Measurements from ENCODE around the gene CCDC171. TPM values are rescaled to one million over a fixed set of nuclear protein-coding genes. Genes with fewer than 3 reads are reported as not detected.
"Not testable (repeated sequence)": the region's sequence is repeated elsewhere in the genome, so short reads cannot be mapped to it uniquely, and the experiment has no call there.

Gene CCDC171
- total and polyA plus RNA-seq, 12 donors, result 0.29 to 2.4 (median 1.6) TPM

- DNase-seq (no peak), ATAC-seq (no peak)
- peaks cover 0 to 38% (median 3%) of the 10 kb centered on the region in 11 donors for H3K9me3 ChIP-seq
- no peaks in the 10 kb centered on the region for H3K4me1 ChIP-seq
- TF ChIP-seq CTCF (IDR thresholded peaks at IDR 0.05), result no peak
- H3K4me3 ChIP-seq, result no peak overlapping the region
- no peak overlapping the region for H3K27ac ChIP-seq
- H3K36me3 ChIP-seq, result no peaks in the 10 kb centered on the region
- intact Hi-C loops (cut with DNase I), result no loop called here
- no peaks in the 10 kb centered on the region for H3K27me3 ChIP-seq
These were observed 117.4 kb downstream of the CCDC171 start for GRCh38 chr9:15670246-15670645.

GRCh38 chr9:15670894-15671293, 118.1 kb downstream of the CCDC171 start:
- intact Hi-C loops (cut with DNase I), result no loop called here
- no peak overlapping the region for H3K27ac ChIP-seq
- WGBS, 2 donors, result 95 to 98% methylated on average over 7 of the region's 7 CpGs
- H3K4me3 ChIP-seq, result no peak overlapping the region
- DNase-seq (no peak), ATAC-seq (no peak)
- no peaks in the 10 kb centered on the region for H3K4me1 ChIP-seq
- H3K9me3 ChIP-seq, result peaks cover 0 to 42% (median 3%) of the 10 kb centered on the region in 11 donors
- no peaks in the 10 kb centered on the region for H3K27me3 ChIP-seq
- no peak for TF ChIP-seq CTCF (IDR thresholded peaks at IDR 0.05)
- no peaks in the 10 kb centered on the region for H3K36me3 ChIP-seq

GRCh38 chr9:15693701-15694100, 140.9 kb downstream of the CCDC171 start:
- TF ChIP-seq CTCF (IDR thresholded peaks at IDR 0.05), result no peak
- no peaks in the 10 kb centered on the region for H3K27me3 ChIP-seq
- DNase-seq (no peak), ATAC-seq (no peak)
- intact Hi-C loops (cut with DNase I), result no loop called here
- no peaks in the 10 kb centered on the region for H3K4me1 ChIP-seq
- no peak overlapping the region for H3K4me3 ChIP-seq
- H3K36me3 ChIP-seq, result no peaks in the 10 kb centered on the region
- peaks cover 0 to 19% (median 0%) of the 10 kb centered on the region in 11 donors for H3K9me3 ChIP-seq
- H3K27ac ChIP-seq, result no peak overlapping the region

GRCh38 chr9:15696979-15697378, 144.1 kb downstream of the CCDC171 start:
- intact Hi-C loops (cut with DNase I), result no loop called here
- Histone ChIP-seq H3K4me3 (no peak overlapping the region), H3K4me1 (no peaks in the 10 kb centered on the region), H3K27me3 (no peaks in the 10 kb centered on the region), H3K27ac (no peak overlapping the region), H3K36me3 (no peaks in the 10 kb centered on the region), H3K9me3 (peaks cover 0 to 5% (median 0%) of the 10 kb centered on the region in 11 donors)
- WGBS, 2 donors, result 31 to 48% methylated on average over 1 of the region's 1 CpG
- no peak for DNase-seq
- ATAC-seq, result no peak
- no peak for TF ChIP-seq CTCF (IDR thresholded peaks at IDR 0.05)

- Histone ChIP-seq H3K9me3 (peaks cover 0 to 6% (median 0%) of the 10 kb centered on the region in 11 donors), H3K27ac (no peak overlapping the region), H3K4me1 (no peaks in the 10 kb centered on the region), H3K36me3 (no peaks in the 10 kb centered on the region), H3K4me3 (no peak overlapping the region), H3K27me3 (no peaks in the 10 kb centered on the region)
- intact Hi-C loops (cut with DNase I), result no loop called here
- WGBS, 2 donors, result 94 to 95% methylated on average over 2 of the region's 2 CpGs
- ATAC-seq, result no peak
- no peak for DNase-seq
- no peak for TF ChIP-seq CTCF (IDR thresholded peaks at IDR 0.05)
These were observed 144.6 kb downstream of the CCDC171 start for GRCh38 chr9:15697446-15697851.

GRCh38 chr9:15699876-15700559, 147.2 kb downstream of the CCDC171 start:
- H3K9me3 ChIP-seq, H3K27me3 ChIP-seq, DNase-seq, H3K4me1 ChIP-seq, H3K36me3 ChIP-seq, H3K27ac ChIP-seq, ATAC-seq, H3K4me3 ChIP-seq: not testable (repeated sequence)
- intact Hi-C loops (cut with DNase I), result loop anchor here in 1 of 10 donors (10.0 kb wide), 1 partner anchor 1215 kb away; no protein-coding TSS in a partner anchor
- 93 to 94% methylated on average over 27 to 30 of the region's 36 CpGs for WGBS, 2 donors
